ENCODE data around the gene H2BK1. TPM values are rescaled to one million over a fixed set of nuclear protein-coding genes. Genes with fewer than 3 reads are reported as not detected.

Gene H2BK1
- total and polyA plus RNA-seq, 2 of the 13 experiments (the other 11 are each of a cell fraction or from before 2014, with no cell fraction given) = not detected

DNA sequence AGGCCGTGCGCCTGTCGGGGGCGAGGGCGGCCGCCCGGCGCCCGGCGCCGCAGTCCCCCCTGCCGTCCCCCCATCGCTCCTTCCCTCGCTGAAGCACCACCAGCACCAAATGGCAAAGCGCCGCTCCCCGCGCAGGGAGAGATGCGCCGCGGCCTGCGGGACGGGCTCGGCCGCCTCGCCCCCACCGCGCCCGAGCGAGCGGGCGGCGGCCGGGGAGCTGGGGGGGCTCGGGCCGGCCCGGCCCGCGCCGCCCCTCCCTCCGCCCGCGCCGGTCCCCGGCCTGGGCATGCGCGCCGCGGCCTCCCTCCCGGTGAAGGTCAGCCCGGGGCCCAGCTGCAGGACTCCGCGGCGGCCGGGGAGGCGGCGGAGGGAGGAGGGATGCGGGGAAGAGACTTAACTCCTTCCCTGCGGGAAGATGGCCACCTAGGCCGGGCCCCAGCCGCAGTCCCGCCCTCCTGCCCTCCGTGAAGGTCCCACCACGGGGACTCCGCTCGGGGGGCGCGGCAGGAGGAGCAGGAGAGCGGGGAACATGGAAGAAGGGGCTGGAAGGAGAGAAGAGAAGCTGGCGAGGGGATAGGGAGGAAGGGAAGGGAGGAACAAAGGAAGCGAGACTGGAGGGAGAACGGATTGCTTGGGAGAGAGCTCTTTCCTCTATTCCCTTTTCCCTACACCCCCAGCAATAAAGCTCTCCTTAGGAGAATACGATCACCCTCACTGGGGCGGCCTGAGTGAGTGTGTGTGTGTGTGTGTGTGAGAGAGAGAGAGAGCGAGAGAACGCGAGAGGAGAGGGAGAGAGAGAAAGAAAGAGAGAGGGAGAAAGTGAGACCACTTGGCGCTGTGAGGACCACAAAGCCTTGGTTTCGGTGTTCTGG lies 41.6 kb upstream of the H2BK1 start (continued):
- TF ChIP-seq PHF8 (CRISPR knock-in tag; IDR thresholded peaks at IDR 0.05) = no peak
- no peak for TF ChIP-seq PAWR (CRISPR knock-in tag; IDR thresholded peaks at IDR 0.05; ENCODE audit: borderline replicate concordance)
- TF ChIP-seq NR2F6 (IDR thresholded peaks at IDR 0.05) = no peak
- peak; percentile 25; the same call in 1 of the 2 replicates for TF ChIP-seq NR2F6 (CRISPR knock-in tag; IDR thresholded peaks at IDR 0.05)
- no peak for TF ChIP-seq ZBTB3 (CRISPR knock-in tag; IDR thresholded peaks at IDR 0.05; ENCODE audit: borderline replicate concordance, low read depth)
- no peak for TF ChIP-seq STAG1 (CRISPR knock-in tag; IDR thresholded peaks at IDR 0.05)
- no peak for TF ChIP-seq RARG (CRISPR knock-in tag; IDR thresholded peaks at IDR 0.05; ENCODE audit: low read depth)
- no peak for TF ChIP-seq KAT7 (CRISPR knock-in tag; IDR thresholded peaks at IDR 0.05; ENCODE audit: borderline replicate concordance)
- TF ChIP-seq, protein P1, sequence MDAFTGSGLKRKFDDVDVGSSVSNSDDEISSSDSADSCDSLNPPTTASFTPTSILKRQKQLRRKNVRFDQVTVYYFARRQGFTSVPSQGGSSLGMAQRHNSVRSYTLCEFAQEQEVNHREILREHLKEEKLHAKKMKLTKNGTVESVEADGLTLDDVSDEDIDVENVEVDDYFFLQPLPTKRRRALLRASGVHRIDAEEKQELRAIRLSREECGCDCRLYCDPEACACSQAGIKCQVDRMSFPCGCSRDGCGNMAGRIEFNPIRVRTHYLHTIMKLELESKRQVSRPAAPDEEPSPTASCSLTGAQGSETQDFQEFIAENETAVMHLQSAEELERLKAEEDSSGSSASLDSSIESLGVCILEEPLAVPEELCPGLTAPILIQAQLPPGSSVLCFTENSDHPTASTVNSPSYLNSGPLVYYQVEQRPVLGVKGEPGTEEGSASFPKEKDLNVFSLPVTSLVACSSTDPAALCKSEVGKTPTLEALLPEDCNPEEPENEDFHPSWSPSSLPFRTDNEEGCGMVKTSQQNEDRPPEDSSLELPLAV (CRISPR knock-in tag; conservative IDR thresholded peaks at IDR 0.05; ENCODE audit: low read depth) = no peak
- TF ChIP-seq ZNF264 (CRISPR knock-in tag; IDR thresholded peaks at IDR 0.05) = no peak
- no peak for TF ChIP-seq MAFF (IDR thresholded peaks at IDR 0.05; ENCODE audit: low read depth, low read length)
- TF ChIP-seq ZNF230 (CRISPR knock-in tag; IDR thresholded peaks at IDR 0.05) = no peak
- 0 out of 2 replicates have a peak, but pooled peaks have one; percentile 23 for TF ChIP-seq ZNF607 (CRISPR knock-in tag; IDR thresholded peaks at IDR 0.05; ENCODE audit: borderline replicate concordance)
- TF ChIP-seq, protein P2, sequence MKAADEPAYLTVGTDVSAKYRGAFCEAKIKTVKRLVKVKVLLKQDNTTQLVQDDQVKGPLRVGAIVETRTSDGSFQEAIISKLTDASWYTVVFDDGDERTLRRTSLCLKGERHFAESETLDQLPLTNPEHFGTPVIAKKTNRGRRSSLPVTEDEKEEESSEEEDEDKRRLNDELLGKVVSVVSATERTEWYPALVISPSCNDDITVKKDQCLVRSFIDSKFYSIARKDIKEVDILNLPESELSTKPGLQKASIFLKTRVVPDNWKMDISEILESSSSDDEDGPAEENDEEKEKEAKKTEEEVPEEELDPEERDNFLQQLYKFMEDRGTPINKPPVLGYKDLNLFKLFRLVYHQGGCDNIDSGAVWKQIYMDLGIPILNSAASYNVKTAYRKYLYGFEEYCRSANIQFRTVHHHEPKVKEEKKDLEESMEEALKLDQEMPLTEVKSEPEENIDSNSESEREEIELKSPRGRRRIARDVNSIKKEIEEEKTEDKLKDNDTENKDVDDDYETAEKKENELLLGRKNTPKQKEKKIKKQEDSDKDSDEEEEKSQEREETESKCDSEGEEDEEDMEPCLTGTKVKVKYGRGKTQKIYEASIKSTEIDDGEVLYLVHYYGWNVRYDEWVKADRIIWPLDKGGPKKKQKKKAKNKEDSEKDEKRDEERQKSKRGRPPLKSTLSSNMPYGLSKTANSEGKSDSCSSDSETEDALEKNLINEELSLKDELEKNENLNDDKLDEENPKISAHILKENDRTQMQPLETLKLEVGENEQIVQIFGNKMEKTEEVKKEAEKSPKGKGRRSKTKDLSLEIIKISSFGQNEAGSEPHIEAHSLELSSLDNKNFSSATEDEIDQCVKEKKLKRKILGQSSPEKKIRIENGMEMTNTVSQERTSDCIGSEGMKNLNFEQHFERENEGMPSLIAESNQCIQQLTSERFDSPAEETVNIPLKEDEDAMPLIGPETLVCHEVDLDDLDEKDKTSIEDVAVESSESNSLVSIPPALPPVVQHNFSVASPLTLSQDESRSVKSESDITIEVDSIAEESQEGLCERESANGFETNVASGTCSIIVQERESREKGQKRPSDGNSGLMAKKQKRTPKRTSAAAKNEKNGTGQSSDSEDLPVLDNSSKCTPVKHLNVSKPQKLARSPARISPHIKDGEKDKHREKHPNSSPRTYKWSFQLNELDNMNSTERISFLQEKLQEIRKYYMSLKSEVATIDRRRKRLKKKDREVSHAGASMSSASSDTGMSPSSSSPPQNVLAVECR (CRISPR knock-in tag; IDR thresholded peaks at IDR 0.05; ENCODE audit: borderline replicate concordance) = peak; percentile 33; the same call in 1 of the 2 replicates
- TF ChIP-seq, protein P3, sequence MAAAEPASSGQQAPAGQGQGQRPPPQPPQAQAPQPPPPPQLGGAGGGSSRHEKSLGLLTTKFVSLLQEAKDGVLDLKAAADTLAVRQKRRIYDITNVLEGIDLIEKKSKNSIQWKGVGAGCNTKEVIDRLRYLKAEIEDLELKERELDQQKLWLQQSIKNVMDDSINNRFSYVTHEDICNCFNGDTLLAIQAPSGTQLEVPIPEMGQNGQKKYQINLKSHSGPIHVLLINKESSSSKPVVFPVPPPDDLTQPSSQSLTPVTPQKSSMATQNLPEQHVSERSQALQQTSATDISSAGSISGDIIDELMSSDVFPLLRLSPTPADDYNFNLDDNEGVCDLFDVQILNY (CRISPR knock-in tag; conservative IDR thresholded peaks at IDR 0.05) = no peak
- 0 out of 2 replicates have a peak, but pooled peaks have one; percentile 12 for TF ChIP-seq MTF2 (CRISPR knock-in tag; IDR thresholded peaks at IDR 0.05; ENCODE audit: borderline replicate concordance)
- TF ChIP-seq ZNF737 (CRISPR knock-in tag; IDR thresholded peaks at IDR 0.05; ENCODE audit: borderline replicate concordance) = no peak
- no peak for TF ChIP-seq TCF7 (IDR thresholded peaks at IDR 0.05; ENCODE audit: low read depth)
- TF ChIP-seq, protein P4, sequence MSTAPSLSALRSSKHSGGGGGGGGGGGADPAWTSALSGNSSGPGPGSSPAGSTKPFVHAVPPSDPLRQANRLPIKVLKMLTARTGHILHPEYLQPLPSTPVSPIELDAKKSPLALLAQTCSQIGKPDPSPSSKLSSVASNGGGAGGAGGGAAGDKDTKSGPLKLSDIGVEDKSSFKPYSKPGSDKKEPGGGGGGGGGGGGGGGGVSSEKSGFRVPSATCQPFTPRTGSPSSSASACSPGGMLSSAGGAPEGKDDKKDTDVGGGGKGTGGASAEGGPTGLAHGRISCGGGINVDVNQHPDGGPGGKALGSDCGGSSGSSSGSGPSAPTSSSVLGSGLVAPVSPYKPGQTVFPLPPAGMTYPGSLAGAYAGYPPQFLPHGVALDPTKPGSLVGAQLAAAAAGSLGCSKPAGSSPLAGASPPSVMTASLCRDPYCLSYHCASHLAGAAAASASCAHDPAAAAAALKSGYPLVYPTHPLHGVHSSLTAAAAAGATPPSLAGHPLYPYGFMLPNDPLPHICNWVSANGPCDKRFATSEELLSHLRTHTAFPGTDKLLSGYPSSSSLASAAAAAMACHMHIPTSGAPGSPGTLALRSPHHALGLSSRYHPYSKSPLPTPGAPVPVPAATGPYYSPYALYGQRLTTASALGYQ (CRISPR knock-in tag; IDR thresholded peaks at IDR 0.05) = no peak
- TF ChIP-seq ZNF652 (CRISPR knock-in tag; IDR thresholded peaks at IDR 0.05; ENCODE audit: borderline replicate concordance, low read depth) = peak; percentile 94
